Keratinocyte (primary cell): ENCODE data around the gene ROBO2.

Source experiments
- CTCF ChIP-seq, 3 experiments: IDR thresholded peaks in 1 of 3; conservative IDR thresholded peaks in 1 of 3; optimal IDR thresholded peaks in 1 of 3; 2 replicates in 2 of 3; 3 replicates in 1 of 3; pipeline versions ENCODE3 to v1.5.1; 2011; ENCODE audit warnings: low read length in 3 of 3, mild to moderate bottlenecking in 3 of 3, moderate library complexity in 2 of 3, control low read depth in 1 of 3, inconsistent platforms in 1 of 3; ENCODE audit not compliant: insufficient read depth in 2 of 3; ENCODE audit errors: extremely low read depth in 1 of 3
- EZH2 ChIP-seq: IDR thresholded peaks from one replicate; pipeline ENCODE4 v1.6.1; 2012; ENCODE audit warnings: inconsistent platforms, mild to moderate bottlenecking, low read length, moderate library complexity

GRCh38 chr3:77668376-77668775 is 628.5 kb downstream of the ROBO2 start:
- TF ChIP-seq CTCF (optimal IDR thresholded peaks at IDR 0.05 in 1 of 3, IDR thresholded peaks at IDR 0.05 in 1 of 3, conservative IDR thresholded peaks at IDR 0.05 in 1 of 3; ENCODE audit: extremely low read depth in 1 of 3, insufficient read depth in 2 of 3, low read length in 3 of 3) (no peak), EZH2 (no peak)
